ENCODE data around the gene CABLES1.
"Not testable (repeated sequence)": the region's sequence is repeated elsewhere in the genome, so short reads cannot be mapped to it uniquely, and the experiment has no call there.

The CABLES1 gene

GRCh38 chr18:23266717-23267446 is 131.6 kb downstream of the CABLES1 start:
- no peak for DNase-seq (ENCODE audit: low spot score)

GRCh38 chr18:23267447-23267776 is 132.1 kb downstream of the CABLES1 start:
- no peak for DNase-seq (ENCODE audit: low spot score)

- no peak for DNase-seq (ENCODE audit: low spot score)
Observed at GRCh38 chr18:23268641-23269040, 133.4 kb downstream of the CABLES1 start.

GRCh38 chr18:23269068-23269467 is 133.8 kb downstream of the CABLES1 start:
- not testable (repeated sequence) for DNase-seq (ENCODE audit: low spot score)

- DNase-seq (ENCODE audit: low spot score): no peak
Observed at GRCh38 chr18:23269928-23270327, 134.6 kb downstream of the CABLES1 start.

GRCh38 chr18:23270986-23271680 is 135.8 kb downstream of the CABLES1 start:
- no peak for DNase-seq (ENCODE audit: low spot score)

DNA sequence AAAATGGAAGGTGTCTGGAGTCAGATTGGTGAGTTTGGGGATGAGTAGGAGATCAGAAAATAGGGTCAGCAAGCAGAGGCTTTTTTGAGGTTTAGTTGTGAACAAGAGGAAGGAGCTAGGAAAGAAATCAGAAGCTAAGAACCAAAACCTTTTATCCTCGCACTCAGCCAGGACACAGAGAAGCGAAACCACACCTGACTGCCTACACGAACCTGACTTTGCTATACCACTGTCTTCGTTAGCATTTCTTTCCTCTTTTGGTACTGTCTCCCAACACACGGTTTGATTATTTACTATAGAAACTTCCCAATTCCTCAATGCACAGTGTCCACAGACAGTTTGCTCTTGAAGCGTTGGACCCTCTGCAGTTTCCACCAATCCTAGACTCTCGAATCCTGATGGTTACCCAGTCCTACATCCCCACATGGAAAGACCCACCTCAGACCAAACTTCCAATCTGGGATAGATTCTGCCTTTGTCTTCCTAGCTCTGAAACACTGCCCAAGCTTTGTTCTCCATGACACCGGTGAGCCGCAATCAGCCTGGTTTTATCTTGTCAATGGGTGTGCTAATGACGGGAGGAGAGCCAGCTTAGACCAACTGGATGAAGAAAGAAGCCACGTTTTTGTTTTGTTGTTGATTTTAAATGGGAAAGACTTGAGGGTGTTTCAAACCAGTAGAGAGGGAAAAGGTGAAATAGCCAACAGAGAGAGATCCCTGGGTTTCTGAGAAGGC is 137.4 kb downstream of the CABLES1 start:
- DNase-seq (ENCODE audit: low spot score): no peak

- DNase-seq (ENCODE audit: low spot score): no peak
Observed at GRCh38 chr18:23273443-23273966, 138.2 kb downstream of the CABLES1 start.

DNA sequence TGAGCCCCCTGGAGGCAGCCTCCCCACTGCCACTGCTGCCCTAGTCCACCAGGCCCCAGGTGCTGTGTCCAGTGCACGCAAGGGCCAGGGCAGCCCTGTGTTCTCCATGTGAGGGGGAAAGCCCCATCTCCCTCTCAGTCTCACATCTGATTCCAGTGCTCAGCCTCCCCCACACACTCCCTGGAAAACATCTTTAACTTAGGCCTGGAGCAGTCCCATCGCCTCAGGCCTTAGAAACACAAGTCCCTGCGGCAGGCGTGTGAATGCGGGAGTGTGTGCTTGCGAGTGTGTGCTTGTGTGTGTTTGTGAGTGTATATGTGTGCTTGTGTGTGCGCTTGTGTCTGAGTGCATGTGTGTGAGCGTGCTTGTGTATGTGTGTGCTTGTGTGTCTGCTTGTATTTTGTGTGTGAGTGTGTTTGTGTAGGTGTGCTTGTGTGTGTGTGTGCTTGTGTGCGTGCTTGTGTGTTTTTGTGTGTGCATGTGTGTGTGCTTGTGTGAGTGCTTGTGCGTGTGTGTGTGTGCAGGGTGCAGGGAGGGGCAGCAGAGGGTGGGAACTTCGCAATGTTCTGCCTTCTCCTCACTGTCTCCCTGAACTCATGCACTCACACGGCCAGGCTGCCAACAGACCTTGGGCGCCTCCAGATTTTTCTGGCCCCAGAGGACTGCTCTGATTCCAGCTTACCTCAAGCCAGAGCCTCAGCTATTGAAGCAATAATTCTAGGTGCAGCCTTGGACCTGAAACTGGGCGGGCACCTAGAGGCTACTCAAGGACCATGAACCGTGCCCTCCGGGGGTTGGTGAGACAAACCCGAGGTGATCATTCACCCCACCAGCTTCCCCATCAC is 139.6 kb downstream of the CABLES1 start:
- no peak for DNase-seq (ENCODE audit: low spot score)

DNA sequence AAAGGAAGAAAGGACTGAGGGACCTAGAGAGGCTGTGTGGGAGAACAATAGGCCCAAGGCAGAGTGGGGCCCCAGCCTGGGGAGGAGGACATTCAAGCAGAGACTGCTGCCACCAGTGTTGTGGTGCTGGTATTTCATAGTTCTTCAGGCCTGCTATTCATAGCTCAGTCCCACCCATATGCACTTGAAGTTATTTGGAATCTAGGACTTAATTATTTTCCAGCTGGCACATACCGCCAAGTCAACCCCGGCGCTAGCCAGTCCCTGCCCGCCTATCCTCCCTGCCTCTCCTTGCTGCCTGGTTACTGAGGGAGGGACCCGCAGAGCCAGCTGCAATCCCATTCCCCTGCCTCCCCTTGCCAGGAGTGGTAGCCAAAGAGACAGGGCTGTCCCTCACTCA is 141.2 kb downstream of the CABLES1 start:
- no peak for DNase-seq (ENCODE audit: low spot score)

DNA sequence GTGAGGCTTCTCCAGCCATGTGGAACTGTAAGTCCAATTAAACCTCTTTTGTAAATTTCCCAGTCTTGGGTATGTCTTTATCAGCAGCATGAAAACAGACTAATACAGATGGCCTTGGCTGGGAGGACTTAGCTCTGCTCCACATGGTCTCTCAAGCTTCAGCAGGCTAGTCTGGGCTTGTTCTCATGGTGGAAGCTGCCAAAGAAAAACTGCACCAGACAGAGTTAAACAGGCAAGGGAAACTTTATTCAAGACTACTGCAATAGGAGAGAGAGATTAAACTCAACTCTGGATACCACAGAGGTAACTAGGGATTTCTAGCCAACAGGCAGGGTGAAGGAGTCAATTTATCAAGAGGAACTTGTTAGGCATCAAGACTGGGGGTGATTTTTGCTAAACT is 142.1 kb downstream of the CABLES1 start:
- DNase-seq (ENCODE audit: low spot score): no peak

DNA sequence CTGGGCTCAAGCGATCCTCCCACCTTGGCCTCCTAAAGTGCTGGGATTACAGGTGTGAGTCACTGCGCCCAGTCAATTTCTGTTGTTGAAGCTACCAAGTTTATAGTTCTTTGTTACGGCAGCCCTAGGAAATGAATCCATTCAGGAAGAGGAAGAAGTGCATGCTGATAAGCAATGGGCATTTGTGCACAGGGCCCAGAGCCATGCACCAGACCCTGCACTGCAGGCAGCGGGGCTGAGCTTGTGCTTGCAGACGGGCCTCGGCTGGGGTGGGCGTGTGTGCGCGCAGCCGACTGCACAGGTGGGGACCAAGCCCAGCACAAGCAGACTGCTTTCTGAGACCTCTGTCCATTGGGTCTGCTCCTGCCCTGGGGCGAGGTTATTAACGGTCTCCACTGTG is 144.6 kb downstream of the CABLES1 start:
- no peak for DNase-seq (ENCODE audit: low spot score)

- DNase-seq (ENCODE audit: low spot score): no peak
Observed at GRCh38 chr18:23280844-23281243, 145.6 kb downstream of the CABLES1 start.

GRCh38 chr18:23281626-23282436 is 146.5 kb downstream of the CABLES1 start:
- DNase-seq (ENCODE audit: low spot score): no peak

- DNase-seq (ENCODE audit: low spot score): no peak
Observed at GRCh38 chr18:23282437-23282781, 147.1 kb downstream of the CABLES1 start.

DNA sequence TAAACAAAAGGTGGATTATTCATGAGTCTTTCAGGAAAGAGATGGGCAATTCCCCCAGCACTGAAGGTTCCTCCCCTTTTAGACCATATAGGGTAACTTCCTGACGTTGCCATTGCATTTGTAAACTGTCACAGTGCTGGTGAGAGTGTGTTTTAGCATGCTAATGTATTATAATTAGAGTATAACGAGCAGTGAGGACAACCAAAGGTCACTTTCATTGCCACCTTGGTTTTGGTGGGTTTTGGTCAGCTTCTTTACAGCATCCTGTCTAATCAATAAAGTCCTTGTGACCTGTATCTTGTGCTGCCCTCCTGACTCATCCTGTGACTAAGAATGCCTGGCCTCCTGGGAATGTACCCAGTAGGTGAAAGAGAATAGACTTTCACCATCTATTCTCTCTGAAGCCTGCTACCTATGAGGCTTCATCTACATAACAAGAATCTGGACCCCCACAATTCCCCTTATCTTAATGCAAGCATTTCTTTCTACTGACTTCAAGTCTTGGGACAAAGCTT is 148.7 kb downstream of the CABLES1 start:
- no peak for DNase-seq (ENCODE audit: low spot score)

DNA sequence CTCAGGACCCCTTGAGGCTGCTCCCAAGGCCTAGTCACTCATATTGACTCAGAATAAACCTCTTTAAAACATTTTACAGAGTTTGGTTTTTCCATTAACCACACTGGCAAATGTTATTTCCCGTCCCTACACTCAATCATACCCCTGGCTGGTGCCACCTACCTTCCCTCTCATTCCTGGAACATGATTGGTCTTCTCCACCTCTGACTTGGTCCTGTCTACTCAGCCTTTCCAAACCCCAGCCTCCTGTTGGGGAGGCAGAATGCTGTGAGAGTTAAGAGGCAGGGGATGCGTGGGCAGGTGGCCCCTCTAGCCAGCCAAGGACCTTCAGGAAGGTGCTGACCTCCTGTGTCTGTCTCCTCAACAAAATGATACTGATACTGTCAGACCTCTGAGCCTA is 149.3 kb downstream of the CABLES1 start:
- no peak for DNase-seq (ENCODE audit: low spot score)

- DNase-seq (ENCODE audit: low spot score): not testable (repeated sequence)
Observed at GRCh38 chr18:23285581-23285980, 150.3 kb downstream of the CABLES1 start.

DNA sequence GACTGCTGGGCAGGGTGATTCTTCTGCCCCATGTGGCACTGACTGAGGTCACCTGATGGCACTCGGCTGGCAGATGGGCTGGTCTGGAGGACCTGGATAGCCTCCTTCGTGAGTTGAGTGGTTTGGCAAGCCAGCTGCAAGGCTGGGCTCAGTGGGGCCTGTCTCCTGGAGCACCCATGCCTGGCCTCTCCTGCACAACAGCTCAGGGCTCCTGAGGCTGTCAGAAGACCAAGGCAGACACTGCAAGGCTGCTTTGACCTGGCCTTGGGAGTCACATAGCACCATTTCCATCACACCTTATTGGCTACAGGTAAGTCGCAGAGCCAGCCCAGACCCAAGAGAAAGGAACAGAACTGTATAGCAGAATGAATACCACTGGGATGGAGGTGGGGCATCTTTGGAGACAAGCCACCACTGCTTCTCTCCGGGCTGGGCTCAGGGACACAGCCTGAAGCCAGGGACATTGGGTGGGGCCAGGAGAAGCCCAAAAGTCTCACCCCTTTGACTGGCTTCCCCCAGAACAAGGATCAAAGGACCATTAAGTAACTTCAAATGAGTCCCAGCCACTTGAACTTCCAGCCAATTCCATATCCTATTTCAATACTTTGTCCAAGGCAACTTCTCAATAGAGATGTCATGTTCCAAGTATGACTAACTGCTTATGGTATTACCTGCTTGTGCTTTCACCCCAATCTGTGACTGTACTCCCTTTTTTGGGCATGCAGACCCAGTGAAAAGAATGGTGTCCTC is 156.3 kb downstream of the CABLES1 start:
- no peak for DNase-seq (ENCODE audit: low spot score)

GRCh38 chr18:23300231-23300805 is 165.0 kb downstream of the CABLES1 start:
- DNase-seq (ENCODE audit: low spot score): no peak

Data from hematopoietic multipotent progenitor cell treated with erythropoietin and hydrocortisone succinate and interleukin-3 and kit ligand, for 17 days (in vitro differentiated cells).